GM23338 (cell line): ENCODE measurements around the gene BCAS3.

Experiments
- CREB1 ChIP-seq: fragments of 250-450 bp; sonication (Bioruptor Pico); IDR thresholded peaks from 2 replicates; pipeline ENCODE4 v1.5.0; 2020; ENCODE audit warnings: low read depth, mild to moderate bottlenecking, moderate library complexity
- ETS1 ChIP-seq: IDR thresholded peaks from 2 replicates; pipeline ENCODE4 v1.6.1; 2016; ENCODE audit warnings: antibody characterized with exemption
- EZH2 ChIP-seq: fragments of 200-600 bp; sonication (generic); IDR thresholded peaks from one replicate; pipeline ENCODE4 v1.8.0; 2017; ENCODE audit warnings: antibody characterized with exemption, mild to moderate bottlenecking, low read depth; ENCODE audit not compliant: unreplicated experiment
- EZH2phosphoT487 ChIP-seq: fragments of 200-600 bp; sonication (generic); IDR thresholded peaks from one replicate; pipeline ENCODE4 v1.8.1; 2018; ENCODE audit warnings: antibody characterized with exemption; ENCODE audit not compliant: unreplicated experiment
- POLR2AphosphoS5 ChIP-seq: IDR thresholded peaks from 2 replicates; pipeline ENCODE4 v1.6.1; 2016; ENCODE audit warnings: antibody characterized with exemption, low read depth
- TF ChIP-seq, protein P1 (sequence below), 2 experiments: fragments of 200-600 bp in 1 of 2; sonication (generic) in 1 of 2; conservative IDR thresholded peaks; 2 replicates each; pipeline versions ENCODE4 v1.5.1 to v1.6.1; 2016 to 2017; ENCODE audit warnings: antibody characterized with exemption in 2 of 2, low read depth in 2 of 2, mild to moderate bottlenecking in 2 of 2, moderate library complexity in 1 of 2
- TF ChIP-seq, protein P2 (sequence below): IDR thresholded peaks from one replicate; pipeline ENCODE4 v1.6.1; 2018; ENCODE audit warnings: antibody characterized with exemption; ENCODE audit not compliant: unreplicated experiment

- no peak for TF ChIP-seq EZH2
- TF ChIP-seq POLR2AphosphoS5 = no peak
- TF ChIP-seq, protein P1, sequence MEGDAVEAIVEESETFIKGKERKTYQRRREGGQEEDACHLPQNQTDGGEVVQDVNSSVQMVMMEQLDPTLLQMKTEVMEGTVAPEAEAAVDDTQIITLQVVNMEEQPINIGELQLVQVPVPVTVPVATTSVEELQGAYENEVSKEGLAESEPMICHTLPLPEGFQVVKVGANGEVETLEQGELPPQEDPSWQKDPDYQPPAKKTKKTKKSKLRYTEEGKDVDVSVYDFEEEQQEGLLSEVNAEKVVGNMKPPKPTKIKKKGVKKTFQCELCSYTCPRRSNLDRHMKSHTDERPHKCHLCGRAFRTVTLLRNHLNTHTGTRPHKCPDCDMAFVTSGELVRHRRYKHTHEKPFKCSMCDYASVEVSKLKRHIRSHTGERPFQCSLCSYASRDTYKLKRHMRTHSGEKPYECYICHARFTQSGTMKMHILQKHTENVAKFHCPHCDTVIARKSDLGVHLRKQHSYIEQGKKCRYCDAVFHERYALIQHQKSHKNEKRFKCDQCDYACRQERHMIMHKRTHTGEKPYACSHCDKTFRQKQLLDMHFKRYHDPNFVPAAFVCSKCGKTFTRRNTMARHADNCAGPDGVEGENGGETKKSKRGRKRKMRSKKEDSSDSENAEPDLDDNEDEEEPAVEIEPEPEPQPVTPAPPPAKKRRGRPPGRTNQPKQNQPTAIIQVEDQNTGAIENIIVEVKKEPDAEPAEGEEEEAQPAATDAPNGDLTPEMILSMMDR (conservative IDR thresholded peaks at IDR 0.05; ENCODE audit: low read depth in 2 of 2) = no peak
- TF ChIP-seq CREB1 = no peak
- TF ChIP-seq, protein P2, sequence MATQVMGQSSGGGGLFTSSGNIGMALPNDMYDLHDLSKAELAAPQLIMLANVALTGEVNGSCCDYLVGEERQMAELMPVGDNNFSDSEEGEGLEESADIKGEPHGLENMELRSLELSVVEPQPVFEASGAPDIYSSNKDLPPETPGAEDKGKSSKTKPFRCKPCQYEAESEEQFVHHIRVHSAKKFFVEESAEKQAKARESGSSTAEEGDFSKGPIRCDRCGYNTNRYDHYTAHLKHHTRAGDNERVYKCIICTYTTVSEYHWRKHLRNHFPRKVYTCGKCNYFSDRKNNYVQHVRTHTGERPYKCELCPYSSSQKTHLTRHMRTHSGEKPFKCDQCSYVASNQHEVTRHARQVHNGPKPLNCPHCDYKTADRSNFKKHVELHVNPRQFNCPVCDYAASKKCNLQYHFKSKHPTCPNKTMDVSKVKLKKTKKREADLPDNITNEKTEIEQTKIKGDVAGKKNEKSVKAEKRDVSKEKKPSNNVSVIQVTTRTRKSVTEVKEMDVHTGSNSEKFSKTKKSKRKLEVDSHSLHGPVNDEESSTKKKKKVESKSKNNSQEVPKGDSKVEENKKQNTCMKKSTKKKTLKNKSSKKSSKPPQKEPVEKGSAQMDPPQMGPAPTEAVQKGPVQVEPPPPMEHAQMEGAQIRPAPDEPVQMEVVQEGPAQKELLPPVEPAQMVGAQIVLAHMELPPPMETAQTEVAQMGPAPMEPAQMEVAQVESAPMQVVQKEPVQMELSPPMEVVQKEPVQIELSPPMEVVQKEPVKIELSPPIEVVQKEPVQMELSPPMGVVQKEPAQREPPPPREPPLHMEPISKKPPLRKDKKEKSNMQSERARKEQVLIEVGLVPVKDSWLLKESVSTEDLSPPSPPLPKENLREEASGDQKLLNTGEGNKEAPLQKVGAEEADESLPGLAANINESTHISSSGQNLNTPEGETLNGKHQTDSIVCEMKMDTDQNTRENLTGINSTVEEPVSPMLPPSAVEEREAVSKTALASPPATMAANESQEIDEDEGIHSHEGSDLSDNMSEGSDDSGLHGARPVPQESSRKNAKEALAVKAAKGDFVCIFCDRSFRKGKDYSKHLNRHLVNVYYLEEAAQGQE = no peak
- no peak for TF ChIP-seq EZH2phosphoT487
- no peak for TF ChIP-seq ETS1
Observed at GRCh38 chr17:61140081-61140786, 462.6 kb downstream of the BCAS3 start.
